Common myeloid progenitor, CD34-positive (primary cell): ENCODE data around the gene SYCE3.
A peak's percentile ranks its signal among the peaks of the same experiment; 100 is the strongest.

ENCODE experiments used
- CTCF ChIA-PET: fragments of 350-600 bp; sonication (Branson Sonifier 250); formaldehyde crosslinking; loops from one replicate; lab custom pipeline; 2021; ENCODE audit warnings: antibody characterized with exemption; lab: Charles Lee
- POLR2A ChIA-PET: fragments of 350-600 bp; sonication (Branson Sonifier 250); formaldehyde crosslinking; loops from one replicate; lab custom pipeline; 2021; ENCODE audit warnings: antibody characterized with exemption; lab: Charles Lee
- DNase-seq, 3 donors: peaks; one replicate each; pipeline versions ENCODE4 v3.0.0 to v3.0.0-alpha.2; 2013
- H3K27ac ChIP-seq, 2 experiments: 1 replicate in 1 of 2; 2 replicates in 1 of 2; pipeline ENCODE4 v1.7.0; 2013; ENCODE audit warnings: inconsistent platforms in 2 of 2, low read length in 2 of 2, mild to moderate bottlenecking in 2 of 2, low read depth in 1 of 2, moderate library complexity in 1 of 2; ENCODE audit not compliant: severe bottlenecking in 2 of 2, insufficient read depth in 1 of 2, poor library complexity in 1 of 2
- H3K27me3 ChIP-seq, 5 experiments: replicated peaks in 2 of 5; 1 replicate in 3 of 5; 2 replicates in 2 of 5; pipeline versions ENCODE4 v1.6.1 to v1.7.0; 2013; ENCODE audit warnings: low read length in 4 of 5, mild to moderate bottlenecking in 2 of 5, moderate library complexity in 2 of 5, inconsistent platforms in 1 of 5; ENCODE audit not compliant: insufficient read depth in 5 of 5, control insufficient read depth in 4 of 5
- H3K36me3 ChIP-seq, 4 experiments: 1 replicate in 2 of 4; 2 replicates in 2 of 4; pipeline versions ENCODE4 v1.6.1 to v1.7.0; 2013; ENCODE audit warnings: low read length in 3 of 4, control low read depth in 1 of 4, mild to moderate bottlenecking in 1 of 4; ENCODE audit not compliant: control insufficient read depth in 4 of 4, insufficient read depth in 4 of 4
- H3K4me1 ChIP-seq, 4 experiments: 1 replicate in 3 of 4; 2 replicates in 1 of 4; pipeline versions ENCODE4 v1.6.1 to v1.7.1; 2013; ENCODE audit warnings: low read length in 3 of 4, mild to moderate bottlenecking in 3 of 4, control low read depth in 1 of 4, inconsistent platforms in 1 of 4, moderate library complexity in 1 of 4; ENCODE audit not compliant: control insufficient read depth in 4 of 4, insufficient read depth in 4 of 4; ENCODE audit errors: control extremely low read depth in 1 of 4
- H3K4me3 ChIP-seq, 7 experiments: 1 replicate in 4 of 7; 2 replicates in 3 of 7; pipeline versions ENCODE4 v1.5.1 to v1.7.0; 2013; ENCODE audit warnings: mild to moderate bottlenecking in 7 of 7, low read length in 6 of 7, moderate library complexity in 6 of 7, inconsistent platforms in 2 of 7, low read depth in 2 of 7, control low read depth in 1 of 7; ENCODE audit not compliant: insufficient read depth in 4 of 7, control insufficient read depth in 1 of 7; ENCODE audit errors: extremely low read depth in 1 of 7
- H3K9me3 ChIP-seq, 5 experiments: 1 replicate in 4 of 5; 2 replicates in 1 of 5; pipeline versions ENCODE4 v1.6.1 to v1.7.1; 2013; ENCODE audit warnings: low read length in 4 of 5, mild to moderate bottlenecking in 2 of 5, inconsistent platforms in 1 of 5, low read depth in 1 of 5, moderate library complexity in 1 of 5; ENCODE audit not compliant: control insufficient read depth in 4 of 5, insufficient read depth in 2 of 5; ENCODE audit errors: control extremely low read depth in 1 of 5
- WGBS: methylation state at CpG from one replicate; pipeline ENCODE4 v1.1.5; 2013; ENCODE audit not compliant: insufficient coverage; 5-methylcytosine and 5-hydroxymethylcytosine counted together

SYCE3 gene

GRCh38 chr22:50600538-50600937 lies 37.8 kb upstream of the SYCE3 start, which contains the start of gene MAPK8IP2:
Gene MAPK8IP2 (plus strand): TSS chr22:50600793. CDS start chr22:50600819, 26 bp downstream.
- Histone ChIP-seq H3K36me3 (peaks cover 0 to 2% (median 0%) of the 10 kb centered on the region in 4 experiments), H3K4me1 (peaks cover 0 to 9% (median 6%) of the 10 kb centered on the region in 4 experiments), H3K27me3 (peaks cover 3 to 67% (median 30%) of the 10 kb centered on the region in 5 experiments), H3K27ac (no peak within 1 kb of the TSS), H3K4me3 (peak within 1 kb of the TSS in 4 of 7 experiments; percentile 40 to 55 (median 52)), H3K9me3 (no peaks in the 10 kb centered on the region)
- CTCF ChIA-PET, result no interaction called here
- WGBS, result 0% methylated on average over 5 of the region's 61 CpGs
- POLR2A ChIA-PET, result no interaction called here
- DNase-seq, result no peak

DNA sequence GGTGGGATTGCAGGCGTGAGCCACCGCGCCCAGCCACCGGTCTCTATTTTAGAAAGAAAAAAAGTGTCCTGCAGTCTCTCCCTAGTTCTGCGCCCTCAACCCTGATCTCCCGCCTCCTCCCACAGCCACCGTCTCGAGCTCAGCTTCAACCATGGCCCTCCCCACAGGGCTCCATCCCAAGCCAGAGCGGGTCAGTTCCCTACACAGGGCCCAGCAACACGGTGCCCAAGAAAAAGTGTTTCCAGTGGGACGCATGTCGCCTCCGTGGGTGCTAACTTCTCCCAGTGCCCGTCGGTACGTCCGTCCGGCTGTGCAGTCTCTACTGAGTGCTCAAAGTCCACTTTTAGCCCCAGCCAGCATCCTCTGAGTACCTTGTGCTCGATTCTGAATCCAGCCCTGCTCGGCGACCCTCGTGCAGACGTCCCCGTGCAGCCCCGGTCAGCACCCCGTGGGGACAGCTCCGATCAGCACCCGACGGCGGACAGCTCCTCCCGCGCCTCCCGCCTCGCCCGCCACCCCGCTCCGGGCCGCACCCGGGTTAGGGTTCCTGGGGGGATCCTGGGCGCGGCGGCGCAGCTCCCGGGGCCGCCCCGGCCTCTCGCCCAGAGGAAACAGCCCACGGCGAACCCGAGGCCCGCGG lies 37.2 kb upstream of the SYCE3 start:
- Histone ChIP-seq H3K4me1 (peaks cover 0 to 9% (median 6%) of the 10 kb centered on the region in 4 experiments), H3K36me3 (peaks cover 0 to 2% (median 0%) of the 10 kb centered on the region in 4 experiments), H3K27me3 (peaks cover 3 to 61% (median 27%) of the 10 kb centered on the region in 5 experiments), H3K4me3 (peak overlapping the region in 2 of 7 experiments; percentile 36 to 54), H3K27ac (no peak overlapping the region), H3K9me3 (no peaks in the 10 kb centered on the region)
- ChIA-PET CTCF (interaction anchor here (1.1 kb wide), 1 partner anchor 55 kb away, joined by 4 read pairs; the partner anchor contains the start of gene KLHDC7B), POLR2A (no interaction called here)
- peak; percentile 44 to 76 (median 72) for DNase-seq
- 18% methylated on average over 43 of the region's 52 CpGs for WGBS

DNA sequence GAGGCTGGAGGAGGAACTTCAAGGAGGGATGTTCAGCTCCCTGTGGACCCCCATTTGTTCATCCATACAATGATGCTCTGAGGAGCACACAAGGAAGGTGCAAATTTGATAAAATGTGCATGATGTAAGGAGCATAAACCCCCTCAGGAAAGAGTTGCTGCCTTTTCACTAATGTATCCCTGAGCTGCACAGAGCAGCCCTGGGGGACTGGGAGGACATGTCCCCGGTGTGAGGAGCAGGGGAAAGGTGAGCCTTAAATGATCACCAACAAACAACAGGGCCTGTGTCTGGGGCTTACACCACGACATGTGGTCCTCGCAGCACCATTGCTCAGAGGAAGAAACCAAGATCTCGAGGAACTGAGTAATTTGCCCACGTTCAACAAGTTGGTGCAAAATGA lies 34.4 kb upstream of the SYCE3 start:
- Histone ChIP-seq H3K4me1 (peaks cover 0 to 7% (median 3%) of the 10 kb centered on the region in 4 experiments), H3K27ac (no peak overlapping the region), H3K36me3 (peaks cover 0 to 2% (median 0%) of the 10 kb centered on the region in 4 experiments), H3K4me3 (no peak overlapping the region), H3K27me3 (peaks cover 0 to 33% (median 15%) of the 10 kb centered on the region in 5 experiments), H3K9me3 (no peaks in the 10 kb centered on the region)
- DNase-seq, result no peak
- WGBS, result 98% methylated on average over 5 of the region's 5 CpGs
- POLR2A ChIA-PET, result no interaction called here
- CTCF ChIA-PET, result interaction anchor here (1.3 to 1.4 kb wide), 2 partner anchors 23 to 72 kb away, joined by 4 read pairs; partner anchors contain the start of gene SCO2

DNA sequence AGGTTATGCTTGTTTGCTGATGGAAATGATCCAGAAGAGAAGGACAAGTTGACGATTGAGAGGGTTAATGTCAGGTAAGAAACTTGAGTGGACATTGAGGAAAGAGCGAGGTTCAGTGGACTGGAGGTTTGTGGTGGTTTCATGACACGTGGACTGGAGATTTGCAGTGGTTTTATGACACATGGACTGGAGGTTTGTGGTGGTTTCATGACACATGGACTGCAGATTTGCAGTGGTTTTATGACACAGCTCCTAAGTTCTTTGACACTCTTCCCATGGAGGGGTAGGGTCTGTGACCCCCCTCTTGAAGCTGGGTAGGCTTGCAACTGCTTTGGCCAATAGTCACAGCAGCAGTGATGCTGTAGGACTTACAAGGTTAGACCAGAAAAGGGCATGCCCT lies 32.5 kb upstream of the SYCE3 start:
- Histone ChIP-seq H3K36me3 (peaks cover 0 to 2% (median 0%) of the 10 kb centered on the region in 4 experiments), H3K4me3 (no peak overlapping the region), H3K27ac (no peak overlapping the region), H3K4me1 (peaks cover 0 to 4% (median 0%) of the 10 kb centered on the region in 4 experiments), H3K27me3 (peaks cover 0 to 21% (median 8%) of the 10 kb centered on the region in 5 experiments), H3K9me3 (no peaks in the 10 kb centered on the region)
- ChIA-PET CTCF (no interaction called here), POLR2A (no interaction called here)
- WGBS, result 93% methylated on average over 2 of the region's 3 CpGs
- no peak for DNase-seq

DNA sequence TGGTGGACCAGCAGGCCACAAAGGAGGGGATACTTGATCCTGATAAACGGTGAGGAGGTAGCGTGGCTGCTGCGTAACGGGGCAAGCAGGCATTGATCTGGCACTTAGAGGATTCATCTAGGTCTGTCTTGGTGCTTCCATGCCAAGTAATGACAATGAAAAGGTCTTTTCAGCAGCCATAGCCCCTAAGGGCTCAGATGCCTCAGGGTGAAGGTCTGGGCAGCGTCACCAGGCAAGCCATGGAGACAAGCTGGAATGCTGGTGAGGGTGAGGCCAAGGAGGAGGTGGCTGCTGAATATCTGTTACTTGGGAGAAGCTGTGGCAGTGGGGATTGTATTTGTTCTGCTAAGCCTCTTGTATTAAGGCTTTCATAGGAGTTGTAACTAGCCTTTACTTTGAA lies 24.7 kb upstream of the SYCE3 start:
- H3K27me3 ChIP-seq, result no peaks in the 10 kb centered on the region
- ChIA-PET POLR2A (no interaction called here), CTCF (interaction anchor here (0.9 to 1.5 kb wide), 3 partner anchors 12 to 33 kb away, joined by 3 to 5 read pairs (median 4); no protein-coding TSS in a partner anchor)
- no peak for DNase-seq
- no peaks in the 10 kb centered on the region for H3K36me3 ChIP-seq
- no peaks in the 10 kb centered on the region for H3K9me3 ChIP-seq
- H3K27ac ChIP-seq, result no peak overlapping the region
- WGBS, result 98% methylated on average over 5 of the region's 5 CpGs
- peaks cover 0 to 14% (median 9%) of the 10 kb centered on the region in 4 experiments for H3K4me1 ChIP-seq
- H3K4me3 ChIP-seq, result no peak overlapping the region

GRCh38 chr22:50586416-50586815 lies 23.7 kb upstream of the SYCE3 start:
- no peak overlapping the region for H3K27ac ChIP-seq
- 93% methylated on average over 3 of the region's 5 CpGs for WGBS
- ChIA-PET CTCF (interaction anchor here (0.9 to 1.5 kb wide), 3 partner anchors 11 to 34 kb away, joined by 3 to 5 read pairs (median 4); no protein-coding TSS in a partner anchor), POLR2A (no interaction called here)
- no peak overlapping the region for H3K4me3 ChIP-seq
- H3K9me3 ChIP-seq, result no peaks in the 10 kb centered on the region
- H3K36me3 ChIP-seq, result peaks cover 0 to under 1% (median 0%) of the 10 kb centered on the region in 4 experiments
- no peaks in the 10 kb centered on the region for H3K27me3 ChIP-seq
- DNase-seq, result no peak
- peaks cover 0 to 22% (median 16%) of the 10 kb centered on the region in 4 experiments for H3K4me1 ChIP-seq

GRCh38 chr22:50585781-50586180 lies 23.1 kb upstream of the SYCE3 start:
- ChIA-PET CTCF (no interaction called here), POLR2A (no interaction called here)
- Histone ChIP-seq H3K4me1 (peaks cover 0 to 25% (median 19%) of the 10 kb centered on the region in 4 experiments), H3K27ac (no peak overlapping the region), H3K27me3 (no peaks in the 10 kb centered on the region), H3K36me3 (peaks cover 0 to 5% (median 5%) of the 10 kb centered on the region in 4 experiments), H3K4me3 (no peak overlapping the region), H3K9me3 (no peaks in the 10 kb centered on the region)
- 88% methylated on average over 8 of the region's 8 CpGs for WGBS
- DNase-seq, result no peak
